ENCODE results near the gene CAPSL. TPM values are rescaled to one million over a fixed set of nuclear protein-coding genes. Genes with fewer than 3 reads are reported as not detected.

CAPSL gene
- total RNA-seq, 1 experiment from 2014 or later: not detected

- Histone ChIP-seq H3K4me2 (no peak overlapping the region), H3K36me3 (ENCODE audit: low read depth) (no peaks in the 10 kb centered on the region), H4K20me1 (ENCODE audit: insufficient read depth) (no peaks in the 10 kb centered on the region), H2AFZ (no peak overlapping the region), H3K27ac (no peak overlapping the region), H3K4me1 (replicated peaks; ENCODE audit: insufficient read depth) (no peaks in the 10 kb centered on the region), H3K79me2 (ENCODE audit: low read depth) (no peaks in the 10 kb centered on the region), H3K9me2 (ENCODE audit: insufficient read depth) (no peaks in the 10 kb centered on the region), H3F3A (ENCODE audit: insufficient read depth, low read depth) (no peaks in the 10 kb centered on the region), H3K4me3 (no peak overlapping the region), H3K27me3 (ENCODE audit: insufficient read depth, low read depth) (no peaks in the 10 kb centered on the region), H3K9me3 (ENCODE audit: insufficient read depth, low read depth) (no peaks in the 10 kb centered on the region)
- TF ChIP-seq CTCF (conservative IDR thresholded peaks at IDR 0.05) (no peak), EZH2 (IDR thresholded peaks at IDR 0.05; ENCODE audit: low read depth) (no peak)
- DNase-seq: no peak
- no TSS peak for BruUV-seq (replicated peaks)
- intact Hi-C loops (cut with micrococcal nuclease; ENCODE audit: unreplicated experiment): no loop called here
- ChIA-PET POLR2A (ENCODE audit: unreplicated experiment) (no interaction called here), CTCF (no interaction called here)
Measured at GRCh38 chr5:35974570-35974969, 36.1 kb upstream of the CAPSL start.

GRCh38 chr5:35971878-35972210, 33.4 kb upstream of the CAPSL start:
- ChIA-PET CTCF (no interaction called here), POLR2A (ENCODE audit: unreplicated experiment) (no interaction called here)
- no peaks in the 10 kb centered on the region for H3K9me2 ChIP-seq (ENCODE audit: insufficient read depth)
- no peak overlapping the region for H3K27ac ChIP-seq
- no peak for DNase-seq
- TF ChIP-seq CTCF (conservative IDR thresholded peaks at IDR 0.05) (no peak), EZH2 (IDR thresholded peaks at IDR 0.05; ENCODE audit: low read depth) (no peak)
- no peaks in the 10 kb centered on the region for H3F3A ChIP-seq (ENCODE audit: insufficient read depth, low read depth)
- H3K4me2 ChIP-seq: no peak overlapping the region
- H4K20me1 ChIP-seq (ENCODE audit: insufficient read depth): no peaks in the 10 kb centered on the region
- H3K4me3 ChIP-seq: no peak overlapping the region
- no peaks in the 10 kb centered on the region for H3K36me3 ChIP-seq (ENCODE audit: low read depth)
- no peaks in the 10 kb centered on the region for H3K79me2 ChIP-seq (ENCODE audit: low read depth)
- intact Hi-C loops (cut with micrococcal nuclease; ENCODE audit: unreplicated experiment): no loop called here
- no peak overlapping the region for H2AFZ ChIP-seq
- no peaks in the 10 kb centered on the region for H3K27me3 ChIP-seq (ENCODE audit: insufficient read depth, low read depth)
- BruUV-seq (replicated peaks): no TSS peak
- no peaks in the 10 kb centered on the region for H3K4me1 ChIP-seq (replicated peaks; ENCODE audit: insufficient read depth)
- H3K9me3 ChIP-seq (ENCODE audit: insufficient read depth, low read depth): no peaks in the 10 kb centered on the region

- H3K4me3 ChIP-seq: no peak overlapping the region
- no peaks in the 10 kb centered on the region for H3K27me3 ChIP-seq (ENCODE audit: insufficient read depth, low read depth)
- POLR2A ChIA-PET (ENCODE audit: unreplicated experiment): no interaction called here
- no peak for DNase-seq
- TF ChIP-seq CTCF (conservative IDR thresholded peaks at IDR 0.05): no peak
- no peak for TF ChIP-seq EZH2 (IDR thresholded peaks at IDR 0.05; ENCODE audit: low read depth)
- H3K27ac ChIP-seq: no peak overlapping the region
- no peaks in the 10 kb centered on the region for H3K9me3 ChIP-seq (ENCODE audit: insufficient read depth, low read depth)
- no peak overlapping the region for H2AFZ ChIP-seq
- no peaks in the 10 kb centered on the region for H4K20me1 ChIP-seq (ENCODE audit: insufficient read depth)
- H3K79me2 ChIP-seq (ENCODE audit: low read depth): no peaks in the 10 kb centered on the region
- intact Hi-C loops (cut with micrococcal nuclease; ENCODE audit: unreplicated experiment): no loop called here
- BruUV-seq (replicated peaks): no TSS peak
- H3K4me1 ChIP-seq (replicated peaks; ENCODE audit: insufficient read depth): no peaks in the 10 kb centered on the region
- H3K4me2 ChIP-seq: no peak overlapping the region
- H3F3A ChIP-seq (ENCODE audit: insufficient read depth, low read depth): no peaks in the 10 kb centered on the region
- CTCF ChIA-PET: no interaction called here
- no peaks in the 10 kb centered on the region for H3K36me3 ChIP-seq (ENCODE audit: low read depth)
- H3K9me2 ChIP-seq (ENCODE audit: insufficient read depth): no peaks in the 10 kb centered on the region
Measured at GRCh38 chr5:35971186-35971877, 32.9 kb upstream of the CAPSL start.

All from PC-9 (cell line).